ENCODE results near the gene KRT7.

Gene KRT7

DNA sequence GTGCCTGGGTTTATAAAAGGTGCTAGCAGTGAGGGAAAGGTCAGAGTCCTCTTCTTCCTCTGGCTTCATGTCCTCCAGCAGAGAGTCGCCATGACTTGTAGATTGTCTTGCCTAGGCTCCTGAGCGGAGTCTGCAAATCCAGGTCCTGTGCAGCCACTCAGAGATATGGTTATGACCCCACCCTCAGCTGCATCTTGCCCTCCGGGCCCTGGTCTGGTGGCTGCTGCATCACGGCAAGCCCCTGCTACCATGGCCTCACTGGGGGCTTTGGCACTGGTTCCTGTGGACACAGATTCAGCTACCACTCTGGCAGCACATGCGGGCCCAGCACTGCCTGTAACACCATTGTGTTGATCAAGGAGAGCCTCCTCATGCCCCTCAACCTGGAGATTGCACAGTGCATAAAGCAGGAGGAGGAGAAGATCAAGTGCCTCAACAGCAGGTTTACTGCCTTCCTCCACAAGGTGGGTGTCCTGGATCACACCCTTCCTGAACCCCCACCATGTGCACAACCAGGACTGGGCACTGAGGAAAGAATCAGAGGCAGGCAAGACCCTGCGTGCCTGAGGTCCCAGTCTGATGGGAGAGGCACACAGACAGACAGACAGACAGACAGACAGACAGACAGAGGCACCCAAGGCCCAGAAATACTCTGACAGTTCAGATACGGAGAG is 30.9 kb downstream of the KRT7 start:
- H3K27ac Mint-ChIP-seq: peak overlapping the region; percentile 57
- H3K9me3 Mint-ChIP-seq: peaks cover 41% of the 10 kb centered on the region
- peaks cover 10% of the 10 kb centered on the region for H3K36me3 Mint-ChIP-seq (ENCODE audit: low read depth)
- H3K27me3 Mint-ChIP-seq (ENCODE audit: low read depth, poor library complexity): peaks cover 28% of the 10 kb centered on the region
- DNase-seq: no peak
- TF ChIP-seq, protein P1, sequence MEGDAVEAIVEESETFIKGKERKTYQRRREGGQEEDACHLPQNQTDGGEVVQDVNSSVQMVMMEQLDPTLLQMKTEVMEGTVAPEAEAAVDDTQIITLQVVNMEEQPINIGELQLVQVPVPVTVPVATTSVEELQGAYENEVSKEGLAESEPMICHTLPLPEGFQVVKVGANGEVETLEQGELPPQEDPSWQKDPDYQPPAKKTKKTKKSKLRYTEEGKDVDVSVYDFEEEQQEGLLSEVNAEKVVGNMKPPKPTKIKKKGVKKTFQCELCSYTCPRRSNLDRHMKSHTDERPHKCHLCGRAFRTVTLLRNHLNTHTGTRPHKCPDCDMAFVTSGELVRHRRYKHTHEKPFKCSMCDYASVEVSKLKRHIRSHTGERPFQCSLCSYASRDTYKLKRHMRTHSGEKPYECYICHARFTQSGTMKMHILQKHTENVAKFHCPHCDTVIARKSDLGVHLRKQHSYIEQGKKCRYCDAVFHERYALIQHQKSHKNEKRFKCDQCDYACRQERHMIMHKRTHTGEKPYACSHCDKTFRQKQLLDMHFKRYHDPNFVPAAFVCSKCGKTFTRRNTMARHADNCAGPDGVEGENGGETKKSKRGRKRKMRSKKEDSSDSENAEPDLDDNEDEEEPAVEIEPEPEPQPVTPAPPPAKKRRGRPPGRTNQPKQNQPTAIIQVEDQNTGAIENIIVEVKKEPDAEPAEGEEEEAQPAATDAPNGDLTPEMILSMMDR (IDR thresholded peaks at IDR 0.05): no peak
- peaks cover 31% of the 10 kb centered on the region for H3K4me1 Mint-ChIP-seq
- H3K4me3 Mint-ChIP-seq: no peak overlapping the region

DNA sequence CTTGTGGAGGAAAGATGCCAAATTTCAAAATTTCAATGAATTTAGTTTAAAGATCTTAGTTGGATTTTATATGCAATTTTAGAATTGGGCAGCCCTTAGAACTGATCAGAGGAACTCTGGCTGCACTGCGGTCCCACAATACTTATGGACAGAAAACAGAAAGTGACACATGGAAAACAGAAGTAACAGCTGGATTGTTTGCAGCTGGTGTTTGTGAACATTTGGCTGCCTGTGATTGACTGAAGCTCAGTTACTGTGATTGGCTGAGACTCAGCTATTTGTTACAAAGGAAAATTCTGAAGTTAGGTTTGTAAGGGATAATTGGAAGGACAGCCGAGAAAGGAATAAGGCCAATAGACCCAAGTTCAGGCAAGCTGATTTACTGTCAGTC is 31.4 kb downstream of the KRT7 start:
- Mint-ChIP-seq H3K27ac (peak overlapping the region; percentile 57), H3K4me1 (peaks cover 31% of the 10 kb centered on the region), H3K27me3 (ENCODE audit: low read depth, poor library complexity) (peaks cover 26% of the 10 kb centered on the region), H3K9me3 (peaks cover 36% of the 10 kb centered on the region), H3K4me3 (no peak overlapping the region), H3K36me3 (ENCODE audit: low read depth) (peaks cover 10% of the 10 kb centered on the region)
- DNase-seq: no peak
- TF ChIP-seq, protein P1 (IDR thresholded peaks at IDR 0.05): no peak

DNA sequence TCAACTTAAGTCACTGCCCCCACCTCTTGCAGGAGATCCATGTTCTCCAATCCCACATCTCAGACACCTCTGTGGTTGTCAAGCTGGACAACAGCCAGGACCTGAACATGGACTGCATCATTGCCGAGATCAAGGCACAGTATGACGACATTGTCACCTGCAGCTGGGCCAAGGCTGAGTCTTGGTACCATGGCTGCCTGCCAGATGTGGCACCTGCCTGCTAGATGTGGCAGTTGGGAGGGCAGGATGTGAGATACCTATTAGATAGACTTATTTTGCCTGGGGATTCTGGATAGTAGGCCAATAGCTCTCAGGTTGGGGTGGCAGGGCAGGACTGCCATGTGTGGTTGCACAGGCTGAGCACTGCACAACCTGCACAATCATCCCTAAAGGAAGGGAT is 33.5 kb downstream of the KRT7 start:
- no peak for DNase-seq
- no peak overlapping the region for H3K27ac Mint-ChIP-seq
- peaks cover 26% of the 10 kb centered on the region for H3K27me3 Mint-ChIP-seq (ENCODE audit: low read depth, poor library complexity)
- H3K4me1 Mint-ChIP-seq: peaks cover 12% of the 10 kb centered on the region
- peaks cover 3% of the 10 kb centered on the region for H3K36me3 Mint-ChIP-seq (ENCODE audit: low read depth)
- peaks cover 15% of the 10 kb centered on the region for H3K9me3 Mint-ChIP-seq
- TF ChIP-seq, protein P1 (IDR thresholded peaks at IDR 0.05): no peak
- no peak overlapping the region for H3K4me3 Mint-ChIP-seq

DNA sequence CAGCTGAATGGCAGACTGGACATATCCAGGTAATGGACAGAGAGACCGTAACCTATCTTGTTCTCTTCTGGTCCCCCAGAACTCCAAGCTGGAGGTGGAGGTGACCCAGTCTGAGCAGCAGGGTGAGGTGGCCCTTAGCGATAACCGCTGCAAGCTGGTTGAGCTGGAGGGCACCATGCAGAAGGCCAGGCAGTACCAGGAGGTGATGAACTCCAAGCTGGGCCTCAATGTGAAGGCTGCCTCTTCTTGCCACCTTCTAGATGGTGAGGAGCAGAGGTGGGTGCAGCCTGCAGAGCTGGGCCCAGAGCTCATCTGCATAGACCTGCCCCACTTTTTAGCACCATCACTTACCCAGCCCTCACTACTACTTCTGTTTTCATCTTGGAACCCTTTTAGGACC is 34.2 kb downstream of the KRT7 start:
- H3K9me3 Mint-ChIP-seq: peaks cover 9% of the 10 kb centered on the region
- peaks cover 29% of the 10 kb centered on the region for H3K27me3 Mint-ChIP-seq (ENCODE audit: low read depth, poor library complexity)
- no peak for DNase-seq

DNA sequence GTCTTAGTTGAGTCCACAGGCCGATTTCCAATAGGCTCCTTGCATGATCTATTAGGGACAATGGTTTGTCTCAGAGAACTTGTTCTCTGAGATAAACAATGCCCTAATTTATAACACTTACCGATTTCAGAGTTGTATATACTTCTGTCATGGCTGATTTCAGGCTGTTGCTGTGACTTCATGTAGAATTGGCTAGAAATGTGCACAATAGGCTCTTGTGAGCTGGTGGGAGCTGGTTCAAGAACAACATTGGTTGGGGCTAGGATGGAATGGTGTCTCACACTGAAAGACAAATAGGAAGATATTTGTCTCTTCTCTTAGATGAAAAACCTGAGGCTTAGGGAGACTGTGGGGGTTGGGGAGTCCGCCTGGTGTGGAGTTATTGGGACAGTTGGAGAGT is 34.7 kb downstream of the KRT7 start:
- H3K27me3 Mint-ChIP-seq (ENCODE audit: low read depth, poor library complexity): peaks cover 29% of the 10 kb centered on the region
- H3K36me3 Mint-ChIP-seq (ENCODE audit: low read depth): no peaks in the 10 kb centered on the region
- TF ChIP-seq, protein P1 (IDR thresholded peaks at IDR 0.05): no peak
- H3K9me3 Mint-ChIP-seq: peaks cover 5% of the 10 kb centered on the region
- H3K27ac Mint-ChIP-seq: no peak overlapping the region
- H3K4me3 Mint-ChIP-seq: no peak overlapping the region
- H3K4me1 Mint-ChIP-seq: peaks cover 7% of the 10 kb centered on the region
- no peak for DNase-seq

More for the DNA sequence above, 34.2 kb downstream of the KRT7 start:
- TF ChIP-seq, protein P1 (IDR thresholded peaks at IDR 0.05): no peak
- no peak overlapping the region for H3K27ac Mint-ChIP-seq
- H3K4me3 Mint-ChIP-seq: no peak overlapping the region
- H3K36me3 Mint-ChIP-seq (ENCODE audit: low read depth): no peaks in the 10 kb centered on the region
- H3K4me1 Mint-ChIP-seq: peaks cover 7% of the 10 kb centered on the region

DNA sequence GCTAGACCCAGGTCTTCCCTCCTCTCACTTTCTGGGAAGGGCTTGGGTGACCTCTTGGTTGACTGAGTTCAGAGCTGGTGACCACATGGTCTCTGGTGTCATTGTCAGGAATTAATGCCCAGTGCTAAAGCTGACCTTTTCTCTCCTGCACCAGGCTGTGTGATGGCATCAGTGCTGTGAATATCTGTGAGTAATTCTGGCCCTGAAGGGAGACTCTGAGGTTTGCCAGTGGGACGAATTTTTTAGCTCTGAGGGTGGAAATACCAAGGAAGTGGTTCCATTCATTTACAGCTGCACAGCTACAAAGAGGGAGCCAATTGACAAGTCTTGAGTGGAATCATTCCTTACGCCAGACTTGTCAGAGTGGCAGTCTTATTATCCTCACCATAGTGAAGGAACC is 35.2 kb downstream of the KRT7 start:
- H3K4me3 Mint-ChIP-seq: no peak overlapping the region
- H3K4me1 Mint-ChIP-seq: peaks cover 7% of the 10 kb centered on the region
- TF ChIP-seq, protein P1 (IDR thresholded peaks at IDR 0.05): no peak
- H3K36me3 Mint-ChIP-seq (ENCODE audit: low read depth): no peaks in the 10 kb centered on the region
- no peaks in the 10 kb centered on the region for H3K9me3 Mint-ChIP-seq
- no peak for DNase-seq
- H3K27ac Mint-ChIP-seq: no peak overlapping the region
- peaks cover 33% of the 10 kb centered on the region for H3K27me3 Mint-ChIP-seq (ENCODE audit: low read depth, poor library complexity)
